ENCODE data around the gene SLC22A9. TPM values are rescaled to one million over a fixed set of nuclear protein-coding genes. Genes with fewer than 3 reads are reported as not detected.

The SLC22A9 gene
- total RNA-seq, 1 donor from 2014 or later: not detected

DNA sequence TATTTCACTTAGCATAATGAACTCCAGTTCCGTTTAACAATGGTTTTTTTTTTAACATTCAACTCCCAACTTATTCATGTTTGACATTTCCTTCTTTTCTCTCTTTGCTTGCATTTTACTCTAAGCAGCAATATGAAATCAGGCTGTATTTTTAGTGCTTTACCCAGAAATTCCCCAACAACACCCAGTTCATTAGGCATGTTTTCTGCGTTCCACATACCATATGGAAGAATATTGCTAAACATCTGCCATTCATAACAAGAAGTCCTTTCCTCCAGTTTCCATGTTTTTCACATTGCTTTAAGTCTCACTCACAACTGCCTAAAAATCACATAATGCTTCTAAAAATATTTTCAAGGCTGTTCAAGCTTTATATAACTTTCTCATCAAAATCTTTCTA, 75.5 kb downstream of the SLC22A9 start:
- ATAC-seq: no peak

DNA sequence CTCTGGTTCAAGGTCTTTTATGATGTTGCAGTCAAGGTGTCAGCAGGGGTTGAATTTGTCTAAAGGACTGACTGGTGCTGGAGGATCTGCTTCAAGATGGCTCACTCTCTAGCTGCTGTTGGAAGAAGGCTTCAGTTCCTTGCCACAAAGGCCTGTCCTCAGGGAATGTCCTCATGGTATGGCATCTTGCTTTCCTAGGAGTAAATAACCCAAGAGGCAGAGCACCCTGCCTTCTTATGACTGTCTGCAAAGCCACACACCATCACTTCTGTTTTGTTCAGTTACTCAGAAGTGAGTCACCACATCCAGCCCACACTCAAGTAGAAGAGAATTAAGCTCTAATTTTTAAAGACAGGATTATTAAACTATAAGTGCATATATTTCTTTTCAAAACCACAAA, 76.1 kb downstream of the SLC22A9 start:
- peak; percentile 51 for ATAC-seq

DNA sequence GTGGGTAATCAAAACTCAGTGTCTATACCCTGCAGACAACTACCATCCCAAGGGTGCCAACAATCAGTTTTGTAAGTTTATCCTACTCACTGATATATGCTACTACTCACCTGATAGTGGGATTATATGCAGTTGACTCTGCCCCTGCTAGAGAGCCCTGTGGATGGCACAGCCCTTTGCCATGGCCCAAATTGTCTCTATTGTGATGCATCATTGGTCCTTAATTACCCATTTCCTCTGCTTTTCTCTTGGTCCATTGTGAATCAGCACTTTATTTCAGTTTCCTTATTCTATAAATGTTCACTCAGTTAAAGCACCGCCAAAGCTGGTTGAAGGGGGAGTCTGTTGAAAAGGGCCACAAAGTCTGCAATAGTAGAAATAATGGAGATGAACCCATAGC, 79.1 kb downstream of the SLC22A9 start:
- no peak for ATAC-seq

GRCh38 chr11:63459586-63459985, 90.0 kb downstream of the SLC22A9 start:
- no peak for ATAC-seq

Other genes with a start within 250 kb of the SLC22A9 start
- not detected for gene SLC22A24, start 225.6 kb upstream of the SLC22A9 start, total RNA-seq
- not detected for gene SLC22A25, start 126.2 kb upstream of the SLC22A9 start, total RNA-seq
- gene PLAAT5, start 121.4 kb downstream of the SLC22A9 start, total RNA-seq: 0.16 TPM
- gene LGALS12, start 136.3 kb downstream of the SLC22A9 start, total RNA-seq: not detected
- gene PLAAT4, start 167.0 kb downstream of the SLC22A9 start, total RNA-seq: 5.5 TPM
- 0.84 TPM for gene PLAAT2, start 193.6 kb downstream of the SLC22A9 start, total RNA-seq
- 3.2 TPM for gene PLAAT3, start 244.6 kb downstream of the SLC22A9 start, total RNA-seq